ENCODE measurements around the gene DENND6A.

The DENND6A gene

GRCh38 chr3:57583544-57583943, 109.3 kb downstream of the DENND6A start:
- TF ChIP-seq CTCF (IDR thresholded peaks at IDR 0.05) = no peak

GRCh38 chr3:57582474-57583168, 110.3 kb downstream of the DENND6A start:
- peak; percentile 53; the same call in 1 of the 2 replicates for TF ChIP-seq CTCF (IDR thresholded peaks at IDR 0.05)

GRCh38 chr3:57577801-57578200, 115.1 kb downstream of the DENND6A start:
- TF ChIP-seq CTCF (IDR thresholded peaks at IDR 0.05) = no peak

GRCh38 chr3:57575966-57576626, 116.8 kb downstream of the DENND6A start:
- no peak for TF ChIP-seq CTCF (IDR thresholded peaks at IDR 0.05)
